Epithelial cell of esophagus (primary cell): ENCODE data around the gene KCTD5.
"Not testable (repeated sequence)": the region's sequence is repeated elsewhere in the genome, so short reads cannot be mapped to it uniquely, and the experiment has no call there.

ENCODE experiments used
- DNase-seq: peaks from one replicate; pipeline ENCODE4 v3.0.0; 2010; ENCODE audit warnings: low read depth
- H3K4me3 ChIP-seq: 2 replicates; pipeline ENCODE4 v1.5.1; 2011; ENCODE audit warnings: mild to moderate bottlenecking, low read length, control low read depth
- CTCF ChIP-seq: IDR thresholded peaks from 2 replicates; pipeline ENCODE4 v1.5.1; 2011; ENCODE audit warnings: low read depth, mild to moderate bottlenecking, low read length, control low read depth, inconsistent platforms; ENCODE audit not compliant: insufficient read depth; ENCODE audit errors: missing control alignments

Gene KCTD5

GRCh38 chr16:2660755-2661373, 21.5 kb upstream of the KCTD5 start:
- H3K4me3 ChIP-seq, result not testable (repeated sequence)
- TF ChIP-seq CTCF, result peak; percentile 48
- DNase-seq, result peak; percentile 11

- peak overlapping the region; percentile 14 for H3K4me3 ChIP-seq
- peak; percentile 92 for DNase-seq
- TF ChIP-seq CTCF, result no peak
Measured at GRCh38 chr16:2663553-2664546, 18.5 kb upstream of the KCTD5 start.

GRCh38 chr16:2664574-2664982, 17.7 kb upstream of the KCTD5 start:
- DNase-seq, result peak; percentile 72
- no peak for TF ChIP-seq CTCF

GRCh38 chr16:2666671-2667070, 15.7 kb upstream of the KCTD5 start:
- not testable (repeated sequence) for H3K4me3 ChIP-seq, DNase-seq

More at GRCh38 chr16:2664574-2664982, 17.7 kb upstream of the KCTD5 start:
- no peak overlapping the region for H3K4me3 ChIP-seq

GRCh38 chr16:2669587-2669986, 12.7 kb upstream of the KCTD5 start:
- not testable (repeated sequence) for H3K4me3 ChIP-seq, DNase-seq

GRCh38 chr16:2670017-2670416, 12.3 kb upstream of the KCTD5 start:
- TF ChIP-seq CTCF, result peak; percentile 70
- DNase-seq, result peak; percentile 54
- H3K4me3 ChIP-seq, result not testable (repeated sequence)

- not testable (repeated sequence) for H3K4me3 ChIP-seq
- TF ChIP-seq CTCF, result peak; percentile 43
- DNase-seq, result peak; percentile 20
Measured at GRCh38 chr16:2671193-2671592, 11.1 kb upstream of the KCTD5 start.
